Measurements from ENCODE around the gene BCL2. TPM values are rescaled to one million over a fixed set of nuclear protein-coding genes. Genes with fewer than 3 reads are reported as not detected.

The BCL2 gene
- total RNA-seq, 1 donor from 2014 or later = 18.7 TPM

GRCh38 chr18:63210521-63210920, 109.0 kb downstream of the BCL2 start:
- intact Hi-C loops (cut with DNase I) = no loop called here
- DNase-seq (ENCODE audit: extremely low spot score in 2 of 2) = no peak
- H3K4me1 ChIP-seq = peaks cover 38% of the 10 kb centered on the region

GRCh38 chr18:63208676-63209075, 110.9 kb downstream of the BCL2 start:
- Histone ChIP-seq H3K36me3 (no peaks in the 10 kb centered on the region), H3K4me3 (no peak overlapping the region), H3K9me3 (no peaks in the 10 kb centered on the region), H3K27me3 (no peaks in the 10 kb centered on the region), H3K27ac (no peak overlapping the region), H3K4me1 (peaks cover 49% of the 10 kb centered on the region)
- no peak for TF ChIP-seq POLR2AphosphoS5 (IDR thresholded peaks at IDR 0.05; ENCODE audit: insufficient read depth in 1 of 2, low read depth in 1 of 2)
- no peak for TF ChIP-seq POLR2A (IDR thresholded peaks at IDR 0.05)
- intact Hi-C loops (cut with DNase I) = no loop called here
- no peak for DNase-seq (ENCODE audit: extremely low spot score in 2 of 2)

More at GRCh38 chr18:63210521-63210920, 109.0 kb downstream of the BCL2 start:
- no peak for TF ChIP-seq POLR2AphosphoS5 (IDR thresholded peaks at IDR 0.05; ENCODE audit: insufficient read depth in 1 of 2, low read depth in 1 of 2)
- no peak for TF ChIP-seq POLR2A (IDR thresholded peaks at IDR 0.05)
- Histone ChIP-seq H3K4me3 (no peak overlapping the region), H3K27me3 (no peaks in the 10 kb centered on the region), H3K27ac (no peak overlapping the region), H3K36me3 (no peaks in the 10 kb centered on the region), H3K9me3 (no peaks in the 10 kb centered on the region)

- Histone ChIP-seq H3K27me3 (no peaks in the 10 kb centered on the region), H3K27ac (no peak overlapping the region), H3K4me1 (peaks cover 52% of the 10 kb centered on the region), H3K9me3 (no peaks in the 10 kb centered on the region), H3K4me3 (no peak overlapping the region), H3K36me3 (no peaks in the 10 kb centered on the region)
- TF ChIP-seq POLR2AphosphoS5 (IDR thresholded peaks at IDR 0.05; ENCODE audit: insufficient read depth in 1 of 2, low read depth in 1 of 2) (no peak), POLR2A (IDR thresholded peaks at IDR 0.05) (no peak)
- TF ChIP-seq, protein P1, sequence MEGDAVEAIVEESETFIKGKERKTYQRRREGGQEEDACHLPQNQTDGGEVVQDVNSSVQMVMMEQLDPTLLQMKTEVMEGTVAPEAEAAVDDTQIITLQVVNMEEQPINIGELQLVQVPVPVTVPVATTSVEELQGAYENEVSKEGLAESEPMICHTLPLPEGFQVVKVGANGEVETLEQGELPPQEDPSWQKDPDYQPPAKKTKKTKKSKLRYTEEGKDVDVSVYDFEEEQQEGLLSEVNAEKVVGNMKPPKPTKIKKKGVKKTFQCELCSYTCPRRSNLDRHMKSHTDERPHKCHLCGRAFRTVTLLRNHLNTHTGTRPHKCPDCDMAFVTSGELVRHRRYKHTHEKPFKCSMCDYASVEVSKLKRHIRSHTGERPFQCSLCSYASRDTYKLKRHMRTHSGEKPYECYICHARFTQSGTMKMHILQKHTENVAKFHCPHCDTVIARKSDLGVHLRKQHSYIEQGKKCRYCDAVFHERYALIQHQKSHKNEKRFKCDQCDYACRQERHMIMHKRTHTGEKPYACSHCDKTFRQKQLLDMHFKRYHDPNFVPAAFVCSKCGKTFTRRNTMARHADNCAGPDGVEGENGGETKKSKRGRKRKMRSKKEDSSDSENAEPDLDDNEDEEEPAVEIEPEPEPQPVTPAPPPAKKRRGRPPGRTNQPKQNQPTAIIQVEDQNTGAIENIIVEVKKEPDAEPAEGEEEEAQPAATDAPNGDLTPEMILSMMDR (IDR thresholded peaks at IDR 0.05) = no peak
- DNase-seq (ENCODE audit: extremely low spot score in 2 of 2) = no peak
- intact Hi-C loops (cut with DNase I) = no loop called here
Observed at GRCh38 chr18:63207835-63208234, 111.7 kb downstream of the BCL2 start.

- H3K9me3 ChIP-seq = no peaks in the 10 kb centered on the region
- intact Hi-C loops (cut with DNase I) = no loop called here
- H3K36me3 ChIP-seq = no peaks in the 10 kb centered on the region
- no peak overlapping the region for H3K4me3 ChIP-seq
- TF ChIP-seq, protein P1 (IDR thresholded peaks at IDR 0.05) = no peak
- no peak for TF ChIP-seq POLR2A (IDR thresholded peaks at IDR 0.05)
- TF ChIP-seq POLR2AphosphoS5 (IDR thresholded peaks at IDR 0.05; ENCODE audit: insufficient read depth in 1 of 2, low read depth in 1 of 2) = no peak
- no peaks in the 10 kb centered on the region for H3K27me3 ChIP-seq
- H3K4me1 ChIP-seq = peaks cover 57% of the 10 kb centered on the region
- no peak for DNase-seq (ENCODE audit: extremely low spot score in 2 of 2)
- no peak overlapping the region for H3K27ac ChIP-seq
Observed at GRCh38 chr18:63207143-63207790, 112.3 kb downstream of the BCL2 start.

- no peak for TF ChIP-seq POLR2AphosphoS5 (IDR thresholded peaks at IDR 0.05; ENCODE audit: insufficient read depth in 1 of 2, low read depth in 1 of 2)
- TF ChIP-seq, protein P1 (IDR thresholded peaks at IDR 0.05) = no peak
- TF ChIP-seq POLR2A (IDR thresholded peaks at IDR 0.05) = no peak
- Histone ChIP-seq H3K4me1 (peaks cover 64% of the 10 kb centered on the region), H3K27me3 (no peaks in the 10 kb centered on the region), H3K36me3 (no peaks in the 10 kb centered on the region), H3K4me3 (no peak overlapping the region), H3K27ac (no peak overlapping the region), H3K9me3 (no peaks in the 10 kb centered on the region)
- intact Hi-C loops (cut with DNase I) = no loop called here
- no peak for DNase-seq (ENCODE audit: extremely low spot score in 2 of 2)
Observed at GRCh38 chr18:63206433-63207142, 113.0 kb downstream of the BCL2 start.

GRCh38 chr18:63205791-63206252, 113.7 kb downstream of the BCL2 start:
- Histone ChIP-seq H3K4me3 (no peak overlapping the region), H3K27ac (no peak overlapping the region), H3K9me3 (no peaks in the 10 kb centered on the region), H3K4me1 (peaks cover 72% of the 10 kb centered on the region), H3K27me3 (no peaks in the 10 kb centered on the region), H3K36me3 (no peaks in the 10 kb centered on the region)
- no peak for DNase-seq (ENCODE audit: extremely low spot score in 2 of 2)
- intact Hi-C loops (cut with DNase I) = no loop called here
- TF ChIP-seq, protein P1 (IDR thresholded peaks at IDR 0.05) = no peak
- TF ChIP-seq POLR2AphosphoS5 (IDR thresholded peaks at IDR 0.05; ENCODE audit: insufficient read depth in 1 of 2, low read depth in 1 of 2) (no peak), POLR2A (IDR thresholded peaks at IDR 0.05) (no peak)
